ENCODE results near the gene CCDC134. TPM values are rescaled to one million over a fixed set of nuclear protein-coding genes. Genes with fewer than 3 reads are reported as not detected.

The CCDC134 gene
- total RNA-seq, 8 experiments from 2014 or later = 7.0 to 19.0 (median 10.2) TPM

GRCh38 chr22:41775338-41775737 lies 25.1 kb upstream of the CCDC134 start:
- no peak overlapping the region for H3K27ac ChIP-seq
- ATAC-seq (replicated peaks in 6 of 8) = no peak
- H3K4me3 ChIP-seq = no peak overlapping the region
- H3K4me1 ChIP-seq (replicated peaks in 1 of 2) = no peaks in the 10 kb centered on the region
- 78 to 100% (median 100%) methylated on average over 1 to 5 of the region's 5 CpGs; no CpG with 5 or more reads in 4 of the 10 experiments for WGBS, 10 experiments
- in situ Hi-C loops (cut with MboI; ENCODE audit: low pct_unique_long_range_greater_than_20kb in 2 of 9, low sequenced_read_pairs in 9 of 9, unreplicated experiment in 9 of 9) = no loop called here

- 17 to 64% (median 53%) methylated on average over 1 to 4 of the region's 4 CpGs; no CpG with 5 or more reads in 5 of the 10 experiments for whole genome bisulfite sequencing, 10 experiments
- Histone ChIP-seq H3K4me1 (replicated peaks in 1 of 2) (no peaks in the 10 kb centered on the region), H3K27ac (no peak overlapping the region), H3K4me3 (no peak overlapping the region)
- in situ Hi-C loops (cut with MboI; ENCODE audit: low pct_unique_long_range_greater_than_20kb in 2 of 9, low sequenced_read_pairs in 9 of 9, unreplicated experiment in 9 of 9) = no loop called here
- no peak for ATAC-seq (replicated peaks in 6 of 8)
Observed at GRCh38 chr22:41775976-41776375, 24.5 kb upstream of the CCDC134 start.

GRCh38 chr22:41776381-41776780 lies 24.1 kb upstream of the CCDC134 start:
- Histone ChIP-seq H3K4me3 (no peak overlapping the region), H3K27ac (no peak overlapping the region), H3K4me1 (replicated peaks in 1 of 2) (no peaks in the 10 kb centered on the region)
- ATAC-seq (replicated peaks in 6 of 8) = no peak
- in situ Hi-C loops (cut with MboI; ENCODE audit: low pct_unique_long_range_greater_than_20kb in 2 of 9, low sequenced_read_pairs in 9 of 9, unreplicated experiment in 9 of 9) = no loop called here
- 80 to 100% (median 90%) methylated on average over 1 to 2 of the region's 3 CpGs; no CpG with 5 or more reads in 5 of the 10 experiments for WGBS, 10 experiments

GRCh38 chr22:41777749-41778425 lies 22.6 kb upstream of the CCDC134 start:
- Histone ChIP-seq H3K27ac (no peak overlapping the region), H3K4me3 (no peak overlapping the region), H3K4me1 (replicated peaks in 1 of 2) (no peaks in the 10 kb centered on the region)
- ATAC-seq (replicated peaks in 6 of 8) = no peak
- WGBS, 10 experiments = 33 to 91% (median 77%) methylated on average over 1 to 2 of the region's 2 CpGs; no CpG with 5 or more reads in 3 of the 10 experiments
- in situ Hi-C loops (cut with MboI; ENCODE audit: low pct_unique_long_range_greater_than_20kb in 2 of 9, low sequenced_read_pairs in 9 of 9, unreplicated experiment in 9 of 9) = no loop called here

- ATAC-seq (replicated peaks in 6 of 8) = no peak
- no peak overlapping the region for H3K27ac ChIP-seq
- in situ Hi-C loops (cut with MboI; ENCODE audit: low pct_unique_long_range_greater_than_20kb in 2 of 9, low sequenced_read_pairs in 9 of 9, unreplicated experiment in 9 of 9) = no loop called here
Observed at GRCh38 chr22:41779929-41780505, 20.5 kb upstream of the CCDC134 start.

GRCh38 chr22:41780746-41781505 lies 19.6 kb upstream of the CCDC134 start:
- in situ Hi-C loops (cut with MboI; ENCODE audit: low pct_unique_long_range_greater_than_20kb in 2 of 9, low sequenced_read_pairs in 9 of 9, unreplicated experiment in 9 of 9) = no loop called here
- H3K27ac ChIP-seq = no peak overlapping the region
- no peaks in the 10 kb centered on the region for H3K4me1 ChIP-seq (replicated peaks in 1 of 2)
- 33 to 77% (median 64%) methylated on average over 1 to 7 of the region's 11 CpGs; no CpG with 5 or more reads in 2 of the 10 experiments for WGBS, 10 experiments
- H3K4me3 ChIP-seq = no peak overlapping the region
- peak; percentile 43 to 97 (median 68) for ATAC-seq (replicated peaks in 6 of 8)

More at GRCh38 chr22:41779929-41780505, 20.5 kb upstream of the CCDC134 start:
- Histone ChIP-seq H3K4me1 (replicated peaks in 1 of 2) (no peaks in the 10 kb centered on the region), H3K4me3 (no peak overlapping the region)
- 57 to 100% (median 75%) methylated on average over 1 to 3 of the region's 3 CpGs; no CpG with 5 or more reads in 2 of the 10 experiments for whole genome bisulfite sequencing, 10 experiments

- 40% methylated on average over 1 of the region's 1 CpG; no CpG with 5 or more reads in 9 of the 10 experiments for WGBS, 10 experiments
- in situ Hi-C loops (cut with MboI; ENCODE audit: low pct_unique_long_range_greater_than_20kb in 2 of 9, low sequenced_read_pairs in 9 of 9, unreplicated experiment in 9 of 9) = no loop called here
- Histone ChIP-seq H3K4me1 (replicated peaks in 1 of 2) (no peaks in the 10 kb centered on the region), H3K4me3 (no peak overlapping the region), H3K27ac (no peak overlapping the region)
- ATAC-seq (replicated peaks in 6 of 8) = peak in 4 of 8 experiments; percentile 12 to 25 (median 18)
Observed at GRCh38 chr22:41781507-41781906, 19.0 kb upstream of the CCDC134 start.

- 75 to 100% (median 81%) methylated on average over 1 to 5 of the region's 6 CpGs; no CpG with 5 or more reads in 2 of the 10 experiments for WGBS, 10 experiments
- Histone ChIP-seq H3K4me3 (no peak overlapping the region), H3K27ac (no peak overlapping the region), H3K4me1 (replicated peaks in 1 of 2) (no peaks in the 10 kb centered on the region)
- peak in 1 of 8 experiments; percentile 25 for ATAC-seq (replicated peaks in 6 of 8)
- in situ Hi-C loops (cut with MboI; ENCODE audit: low pct_unique_long_range_greater_than_20kb in 2 of 9, low sequenced_read_pairs in 9 of 9, unreplicated experiment in 9 of 9) = no loop called here
Observed at GRCh38 chr22:41782316-41782715, 18.2 kb upstream of the CCDC134 start.

GRCh38 chr22:41782751-41783150 lies 17.7 kb upstream of the CCDC134 start:
- WGBS, 10 experiments = 60 to 100% (median 68%) methylated on average over 1 to 2 of the region's 2 CpGs; no CpG with 5 or more reads in 4 of the 10 experiments
- no peak for ATAC-seq (replicated peaks in 6 of 8)
- in situ Hi-C loops (cut with MboI; ENCODE audit: low pct_unique_long_range_greater_than_20kb in 2 of 9, low sequenced_read_pairs in 9 of 9, unreplicated experiment in 9 of 9) = no loop called here
- no peak overlapping the region for H3K4me3 ChIP-seq
- no peaks in the 10 kb centered on the region for H3K4me1 ChIP-seq (replicated peaks in 1 of 2)
- H3K27ac ChIP-seq = no peak overlapping the region

GRCh38 chr22:41787331-41787730 lies 13.1 kb upstream of the CCDC134 start:
- no peak for ATAC-seq (replicated peaks in 6 of 8)
- H3K4me1 ChIP-seq (replicated peaks in 1 of 2) = no peaks in the 10 kb centered on the region
- in situ Hi-C loops (cut with MboI; ENCODE audit: low pct_unique_long_range_greater_than_20kb in 2 of 9, low sequenced_read_pairs in 9 of 9, unreplicated experiment in 9 of 9) = no loop called here
- WGBS, 10 experiments = 63 to 92% (median 78%) methylated on average over 1 to 2 of the region's 2 CpGs; no CpG with 5 or more reads in 4 of the 10 experiments
- H3K4me3 ChIP-seq = no peak overlapping the region
- no peak overlapping the region for H3K27ac ChIP-seq

GRCh38 chr22:41793871-41794270 lies 6.6 kb upstream of the CCDC134 start:
- in situ Hi-C loops (cut with MboI; ENCODE audit: low pct_unique_long_range_greater_than_20kb in 2 of 9, low sequenced_read_pairs in 9 of 9, unreplicated experiment in 9 of 9) = no loop called here
- H3K4me3 ChIP-seq = no peak overlapping the region
- no peak overlapping the region for H3K27ac ChIP-seq
- H3K4me1 ChIP-seq (replicated peaks in 1 of 2) = no peaks in the 10 kb centered on the region
- WGBS, 10 experiments = 80 to 100% (median 89%) methylated on average over 1 to 3 of the region's 3 CpGs; no CpG with 5 or more reads in 3 of the 10 experiments
- no peak for ATAC-seq (replicated peaks in 6 of 8)

GRCh38 chr22:41798736-41799135 lies 1.7 kb upstream of the CCDC134 start:
- H3K4me3 ChIP-seq = no peak overlapping the region
- H3K27ac ChIP-seq = no peak overlapping the region
- 67 to 100% (median 90%) methylated on average over 1 of the region's 2 CpGs; no CpG with 5 or more reads in 6 of the 10 experiments for WGBS, 10 experiments
- in situ Hi-C loops (cut with MboI; ENCODE audit: low pct_unique_long_range_greater_than_20kb in 2 of 9, low sequenced_read_pairs in 9 of 9, unreplicated experiment in 9 of 9) = no loop called here
- peaks cover 7 to 17% of the 10 kb centered on the region in 2 donors for H3K4me1 ChIP-seq (replicated peaks in 1 of 2)
- no peak for ATAC-seq (replicated peaks in 6 of 8)

Measured in motor neuron (in vitro differentiated cells).